BE2C (cell line): ENCODE measurements around the gene CDH4.

Experiments
- DNase-seq: peaks from one replicate; pipeline ENCODE4 v3.0.0-alpha.2; 2020
- H3K27me3 ChIP-seq: fragments of 250-450 bp; sonication (Bioruptor Pico); 2 replicates; pipeline ENCODE4 v1.5.1; 2020; ENCODE audit warnings: mild to moderate bottlenecking
- H3K36me3 ChIP-seq: fragments of 250-450 bp; sonication (Bioruptor Pico); 2 replicates; pipeline ENCODE4 v1.5.1; 2020; ENCODE audit warnings: mild to moderate bottlenecking
- H3K4me1 ChIP-seq: fragments of 250-450 bp; sonication (Bioruptor Pico); 2 replicates; pipeline ENCODE4 v1.5.1; 2020
- H3K4me3 ChIP-seq: 2 replicates; pipeline ENCODE4 v1.5.1; 2011; ENCODE audit warnings: low read depth, low read length
- H3K9me3 ChIP-seq: fragments of 250-450 bp; sonication (Bioruptor Pico); 2 replicates; pipeline ENCODE4 v1.5.1; 2020
- TF ChIP-seq, protein P1 (sequence below): IDR thresholded peaks from 2 replicates; pipeline ENCODE4 v1.5.1; 2012; ENCODE audit warnings: mild to moderate bottlenecking, low read depth, low read length

CDH4 gene

GRCh38 chr20:61739086-61739831 is 487.2 kb downstream of the CDH4 start:
- H3K36me3 ChIP-seq = no peaks in the 10 kb centered on the region
- H3K4me3 ChIP-seq = no peak overlapping the region
- no peaks in the 10 kb centered on the region for H3K27me3 ChIP-seq
- no peaks in the 10 kb centered on the region for H3K4me1 ChIP-seq
- no peaks in the 10 kb centered on the region for H3K9me3 ChIP-seq
- no peak for DNase-seq
- TF ChIP-seq, protein P1, sequence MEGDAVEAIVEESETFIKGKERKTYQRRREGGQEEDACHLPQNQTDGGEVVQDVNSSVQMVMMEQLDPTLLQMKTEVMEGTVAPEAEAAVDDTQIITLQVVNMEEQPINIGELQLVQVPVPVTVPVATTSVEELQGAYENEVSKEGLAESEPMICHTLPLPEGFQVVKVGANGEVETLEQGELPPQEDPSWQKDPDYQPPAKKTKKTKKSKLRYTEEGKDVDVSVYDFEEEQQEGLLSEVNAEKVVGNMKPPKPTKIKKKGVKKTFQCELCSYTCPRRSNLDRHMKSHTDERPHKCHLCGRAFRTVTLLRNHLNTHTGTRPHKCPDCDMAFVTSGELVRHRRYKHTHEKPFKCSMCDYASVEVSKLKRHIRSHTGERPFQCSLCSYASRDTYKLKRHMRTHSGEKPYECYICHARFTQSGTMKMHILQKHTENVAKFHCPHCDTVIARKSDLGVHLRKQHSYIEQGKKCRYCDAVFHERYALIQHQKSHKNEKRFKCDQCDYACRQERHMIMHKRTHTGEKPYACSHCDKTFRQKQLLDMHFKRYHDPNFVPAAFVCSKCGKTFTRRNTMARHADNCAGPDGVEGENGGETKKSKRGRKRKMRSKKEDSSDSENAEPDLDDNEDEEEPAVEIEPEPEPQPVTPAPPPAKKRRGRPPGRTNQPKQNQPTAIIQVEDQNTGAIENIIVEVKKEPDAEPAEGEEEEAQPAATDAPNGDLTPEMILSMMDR = no peak

GRCh38 chr20:61739832-61740118 is 487.7 kb downstream of the CDH4 start:
- no peaks in the 10 kb centered on the region for H3K4me1 ChIP-seq
- no peak overlapping the region for H3K4me3 ChIP-seq
- no peaks in the 10 kb centered on the region for H3K36me3 ChIP-seq
- TF ChIP-seq, protein P1 = no peak
- H3K27me3 ChIP-seq = no peaks in the 10 kb centered on the region
- no peaks in the 10 kb centered on the region for H3K9me3 ChIP-seq
- no peak for DNase-seq

GRCh38 chr20:61742097-61742825 is 490.2 kb downstream of the CDH4 start:
- Histone ChIP-seq H3K4me3 (no peak overlapping the region), H3K27me3 (no peaks in the 10 kb centered on the region), H3K4me1 (no peaks in the 10 kb centered on the region), H3K36me3 (no peaks in the 10 kb centered on the region), H3K9me3 (no peaks in the 10 kb centered on the region)
- DNase-seq = no peak
- TF ChIP-seq, protein P1 = no peak

DNA sequence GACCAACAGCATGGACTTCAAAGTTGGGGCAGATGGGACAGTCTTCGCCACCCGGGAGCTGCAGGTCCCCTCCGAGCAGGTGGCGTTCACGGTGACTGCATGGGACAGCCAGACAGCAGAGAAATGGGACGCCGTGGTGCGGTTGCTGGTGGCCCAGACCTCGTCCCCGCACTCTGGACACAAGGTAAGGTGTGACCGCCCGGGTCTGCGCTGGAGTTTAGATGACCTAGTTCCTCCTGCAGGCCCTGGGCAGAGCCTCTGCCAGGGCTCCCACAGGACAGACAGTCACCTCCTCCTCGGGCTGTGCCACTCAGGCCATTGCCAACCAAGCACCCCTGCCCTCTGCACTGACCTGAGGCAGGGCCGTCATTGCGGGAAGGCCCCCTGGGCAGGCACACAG is 491.5 kb downstream of the CDH4 start:
- no peaks in the 10 kb centered on the region for H3K4me1 ChIP-seq
- H3K27me3 ChIP-seq = no peaks in the 10 kb centered on the region
- no peak for DNase-seq
- H3K36me3 ChIP-seq = no peaks in the 10 kb centered on the region
- H3K9me3 ChIP-seq = no peaks in the 10 kb centered on the region
- TF ChIP-seq, protein P1 = no peak
- no peak overlapping the region for H3K4me3 ChIP-seq

- no peaks in the 10 kb centered on the region for H3K4me1 ChIP-seq
- TF ChIP-seq, protein P1 = no peak
- H3K9me3 ChIP-seq = no peaks in the 10 kb centered on the region
- no peak overlapping the region for H3K4me3 ChIP-seq
- H3K36me3 ChIP-seq = no peaks in the 10 kb centered on the region
- DNase-seq = no peak
- H3K27me3 ChIP-seq = no peaks in the 10 kb centered on the region
Observed at GRCh38 chr20:61744691-61745396, 492.8 kb downstream of the CDH4 start.
